Ectodermal cell (in vitro differentiated cells): ENCODE measurements around the gene PDRG1.
"Not testable (repeated sequence)": the region's sequence is repeated elsewhere in the genome, so short reads cannot be mapped to it uniquely, and the experiment has no call there.

Experiments
- H3K27ac ChIP-seq: 2 replicates; pipeline ENCODE4 v1.7.0; 2013; ENCODE audit warnings: mild to moderate bottlenecking, low read depth, low read length; ENCODE audit not compliant: insufficient read depth, poor library complexity, severe bottlenecking
- H3K27me3 ChIP-seq: 2 replicates; pipeline ENCODE4 v1.7.0; 2013; ENCODE audit warnings: mild to moderate bottlenecking, low read length; ENCODE audit not compliant: insufficient read depth, control insufficient read depth, poor library complexity, severe bottlenecking
- H3K36me3 ChIP-seq: one replicate; pipeline ENCODE4 v1.7.0; 2013; ENCODE audit warnings: low read length; ENCODE audit not compliant: control insufficient read depth, insufficient read depth
- H3K4me1 ChIP-seq: one replicate; pipeline ENCODE4 v1.7.0; 2013; ENCODE audit warnings: low read length; ENCODE audit not compliant: control insufficient read depth, insufficient read depth
- H3K4me3 ChIP-seq: 2 replicates; pipeline ENCODE4 v1.7.0; 2013; ENCODE audit warnings: low read depth, low read length, control low read depth; ENCODE audit not compliant: insufficient read depth
- H3K9me3 ChIP-seq: 2 replicates; pipeline ENCODE4 v1.7.0; 2013; ENCODE audit warnings: mild to moderate bottlenecking, low read length, moderate library complexity; ENCODE audit not compliant: control insufficient read depth
- WGBS, 2 experiments: methylation state at CpG; one replicate each; pipeline ENCODE4 v1.1.7; 2013; ENCODE audit warnings: missing lambda C conversion rate in 2 of 2; 5-methylcytosine and 5-hydroxymethylcytosine counted together

PDRG1 gene

DNA sequence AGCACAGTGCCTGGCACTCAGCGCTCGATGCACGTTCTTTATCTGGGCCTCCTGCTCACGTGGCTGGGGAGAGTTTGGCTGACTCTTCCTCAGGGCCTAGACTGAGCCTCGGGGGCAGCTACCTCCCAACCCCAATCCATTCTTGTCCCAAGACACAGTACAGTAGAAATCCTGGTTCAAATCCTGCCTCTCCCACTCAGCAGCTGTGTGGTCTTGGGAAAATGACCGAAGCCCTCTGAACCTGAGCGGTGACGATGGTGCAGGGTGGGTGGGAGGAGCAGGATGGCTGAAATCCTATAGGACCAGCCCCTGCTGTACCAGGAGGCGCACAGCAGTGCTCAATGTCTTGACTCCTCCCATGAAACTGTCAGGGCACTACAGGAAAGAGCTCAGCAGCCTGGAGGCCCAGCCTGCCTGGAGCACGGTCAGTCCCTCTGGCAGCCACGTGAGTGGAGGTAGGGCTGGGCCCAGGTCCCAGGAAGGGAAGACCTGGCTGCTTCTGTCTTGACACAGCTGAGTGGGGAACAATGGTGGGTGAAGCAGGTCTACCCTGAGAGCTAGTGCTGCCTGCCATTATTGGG is 31.5 kb downstream of the PDRG1 start:
- H3K27me3 ChIP-seq, result no peaks in the 10 kb centered on the region

DNA sequence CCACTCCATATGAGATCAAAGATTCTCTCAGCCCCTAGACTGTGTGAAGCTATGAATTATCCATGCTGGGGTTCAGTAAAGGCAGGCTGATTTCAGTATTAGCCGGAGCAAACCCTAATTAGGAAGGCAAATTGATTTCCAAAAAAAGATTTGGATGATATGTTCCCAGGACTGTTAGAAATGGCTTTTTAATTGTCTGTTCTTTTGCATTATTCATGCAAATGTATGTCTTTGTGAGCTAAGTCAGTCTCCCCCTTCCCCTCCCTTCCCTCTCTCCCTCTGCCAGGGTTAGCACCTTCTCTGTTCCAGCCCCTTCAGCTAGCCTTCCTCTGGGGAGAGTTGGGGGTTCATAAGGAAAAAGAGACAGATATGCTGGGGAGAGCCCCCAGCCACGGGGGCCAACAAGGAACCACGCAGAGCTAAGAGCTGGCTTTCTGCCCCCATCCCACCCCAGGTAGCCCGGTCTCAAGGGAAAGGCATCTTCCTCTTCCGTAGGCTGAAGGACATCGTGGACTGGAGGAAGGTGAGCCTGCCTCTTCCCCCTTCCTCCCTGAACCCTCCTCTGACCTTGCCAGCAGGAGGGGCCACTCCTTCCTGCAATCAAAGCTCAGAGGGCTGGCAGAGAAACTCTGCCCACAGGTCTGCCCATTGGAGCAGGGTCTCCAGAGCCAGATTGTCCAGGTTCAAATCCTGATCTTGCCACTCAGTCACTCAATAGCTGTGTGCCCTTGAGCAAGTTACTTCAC is 32.3 kb downstream of the PDRG1 start:
- Histone ChIP-seq H3K4me1 (peaks cover 3% of the 10 kb centered on the region), H3K36me3 (no peaks in the 10 kb centered on the region), H3K4me3 (no peak overlapping the region), H3K9me3 (no peaks in the 10 kb centered on the region), H3K27ac (no peak overlapping the region), H3K27me3 (no peaks in the 10 kb centered on the region)
- 44 to 53% methylated on average over 6 of the region's 6 CpGs for WGBS, 2 experiments

More for the DNA sequence above, 31.5 kb downstream of the PDRG1 start:
- Histone ChIP-seq H3K4me1 (no peaks in the 10 kb centered on the region), H3K27ac (no peak overlapping the region), H3K4me3 (no peak overlapping the region), H3K9me3 (no peaks in the 10 kb centered on the region), H3K36me3 (no peaks in the 10 kb centered on the region)
- 76 to 77% methylated on average over 11 of the region's 11 CpGs for WGBS, 2 experiments

DNA sequence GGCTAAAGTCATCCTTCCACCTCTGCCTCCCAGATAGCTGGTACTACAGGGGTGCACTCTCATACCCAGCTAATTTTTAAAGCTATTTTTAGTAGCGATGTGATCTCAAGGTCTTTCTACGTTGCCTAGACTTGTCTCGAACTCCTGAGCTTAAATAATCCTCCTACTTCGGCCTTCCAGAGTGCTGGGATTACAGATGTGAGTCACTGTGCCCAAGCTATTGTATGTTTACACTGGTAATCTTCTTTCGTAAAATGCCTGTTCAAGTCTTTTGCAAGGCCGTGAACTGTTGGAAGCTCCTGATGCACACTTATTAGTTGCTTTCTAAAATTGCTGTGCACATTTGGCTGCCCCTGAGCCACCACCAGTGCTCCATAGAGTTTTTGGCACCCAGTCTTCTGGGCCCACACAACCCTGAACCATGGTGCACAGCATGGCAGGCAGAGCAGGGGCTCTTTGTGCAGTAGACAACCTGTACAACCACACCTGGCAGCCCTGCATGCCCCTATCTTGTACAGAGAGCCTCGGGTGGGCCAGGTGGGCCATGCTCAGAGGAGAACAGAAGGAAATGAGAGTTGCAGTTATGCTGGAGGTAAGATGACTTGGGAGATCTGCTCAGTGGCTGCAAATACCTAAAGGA is 33.3 kb downstream of the PDRG1 start:
- no peak overlapping the region for H3K4me3 ChIP-seq
- H3K9me3 ChIP-seq, result no peaks in the 10 kb centered on the region
- no peaks in the 10 kb centered on the region for H3K27me3 ChIP-seq
- H3K4me1 ChIP-seq, result peaks cover 13% of the 10 kb centered on the region
- no peaks in the 10 kb centered on the region for H3K36me3 ChIP-seq
- H3K27ac ChIP-seq, result no peak overlapping the region
- 89 to 93% methylated on average over 7 of the region's 7 CpGs for WGBS, 2 experiments

DNA sequence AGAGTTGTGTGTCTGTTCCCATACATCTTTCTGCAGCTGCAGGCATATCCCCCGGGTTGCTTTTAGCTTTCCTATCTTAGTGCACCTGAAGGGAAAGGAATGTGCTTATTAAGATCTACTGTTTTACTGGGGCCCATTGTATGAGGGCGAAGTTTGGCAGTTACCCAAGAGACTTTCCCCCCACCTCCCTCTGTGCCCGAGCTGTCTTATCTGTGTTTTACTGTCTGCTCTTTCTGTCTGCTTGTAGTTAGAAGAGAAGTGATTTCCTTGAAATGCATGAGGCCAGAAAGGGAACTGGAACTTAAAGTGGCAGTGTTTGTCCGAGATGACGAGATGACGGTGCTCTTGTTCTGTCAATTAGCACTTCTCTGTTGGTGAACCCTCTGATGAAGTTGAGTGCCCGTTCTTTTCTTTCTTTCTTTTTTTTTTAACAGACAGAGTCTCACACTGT is 33.9 kb downstream of the PDRG1 start:
- H3K27ac ChIP-seq, H3K27me3 ChIP-seq, H3K36me3 ChIP-seq, H3K9me3 ChIP-seq, H3K4me3 ChIP-seq: not testable (repeated sequence)
- 72 to 75% methylated on average over 5 to 7 of the region's 7 CpGs for WGBS, 2 experiments
- H3K4me1 ChIP-seq, result peaks cover 18% of the 10 kb centered on the region

DNA sequence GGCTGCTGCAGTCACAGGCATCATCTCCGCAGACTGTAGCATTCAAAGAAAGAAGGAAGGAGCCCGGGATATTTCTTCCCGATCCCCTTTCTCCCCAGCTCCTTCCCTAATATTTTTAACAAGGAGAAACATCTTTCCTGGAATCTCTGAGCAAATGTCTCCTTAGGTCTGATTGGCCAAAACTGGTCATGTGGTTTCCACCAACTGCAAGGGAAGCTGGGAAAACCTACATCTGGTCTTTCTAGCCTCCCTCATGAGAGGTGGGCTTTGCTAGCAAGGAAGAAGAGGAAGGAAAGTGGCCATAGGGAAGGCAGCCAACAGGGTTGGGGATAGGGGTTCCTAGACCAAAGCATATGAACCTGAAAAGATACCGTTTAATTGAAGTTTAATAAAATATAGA is 35.1 kb downstream of the PDRG1 start:
- no peak overlapping the region for H3K27ac ChIP-seq
- H3K36me3 ChIP-seq, result no peaks in the 10 kb centered on the region
- no peak overlapping the region for H3K4me3 ChIP-seq
- WGBS, 2 experiments, result 90 to 96% methylated on average over 3 to 4 of the region's 4 CpGs
- no peaks in the 10 kb centered on the region for H3K27me3 ChIP-seq
- no peaks in the 10 kb centered on the region for H3K9me3 ChIP-seq
- peaks cover 18% of the 10 kb centered on the region for H3K4me1 ChIP-seq

DNA sequence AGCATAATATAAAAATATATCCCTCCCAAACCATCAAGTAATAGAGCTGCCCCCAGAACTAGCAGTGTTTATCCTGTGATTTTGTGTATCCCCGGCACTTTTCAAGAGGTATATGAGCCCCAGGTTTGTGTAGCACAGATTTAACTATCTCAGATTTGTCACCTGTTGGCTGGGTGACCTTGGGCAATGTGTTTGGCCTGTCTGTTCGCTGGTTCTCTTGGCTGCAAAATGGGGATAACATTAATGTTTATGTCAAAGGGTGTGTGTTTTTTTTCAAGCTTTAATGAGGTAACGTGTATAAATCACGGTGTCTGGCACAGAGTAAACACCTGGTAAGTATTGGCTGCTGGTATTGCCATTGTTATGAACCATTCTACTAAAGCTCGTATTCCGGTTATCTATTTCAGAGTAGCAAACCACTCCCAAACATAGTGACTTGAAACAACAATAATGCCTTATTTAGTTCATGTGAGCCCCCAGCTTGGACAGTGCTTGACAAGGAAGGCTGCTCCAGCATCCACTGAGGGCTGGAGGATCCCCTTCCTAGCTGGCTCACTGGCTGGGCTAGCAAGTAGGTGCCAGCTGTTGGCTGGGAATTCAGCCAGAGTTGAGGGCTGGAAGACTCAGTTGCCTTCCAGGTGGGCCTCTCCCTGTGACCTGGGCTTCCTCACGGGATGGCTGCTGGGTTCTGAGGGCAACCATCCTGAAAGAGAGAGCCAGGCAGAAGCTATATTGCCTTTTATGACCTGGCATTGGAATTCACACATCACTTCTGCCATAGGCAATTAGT is 36.2 kb downstream of the PDRG1 start:
- no peaks in the 10 kb centered on the region for H3K27me3 ChIP-seq
- whole genome bisulfite sequencing, 2 experiments, result 94 to 95% methylated on average over 7 of the region's 7 CpGs
- no peaks in the 10 kb centered on the region for H3K36me3 ChIP-seq
- H3K27ac ChIP-seq, result no peak overlapping the region
- no peaks in the 10 kb centered on the region for H3K9me3 ChIP-seq
- no peak overlapping the region for H3K4me3 ChIP-seq
- H3K4me1 ChIP-seq, result peaks cover 18% of the 10 kb centered on the region

DNA sequence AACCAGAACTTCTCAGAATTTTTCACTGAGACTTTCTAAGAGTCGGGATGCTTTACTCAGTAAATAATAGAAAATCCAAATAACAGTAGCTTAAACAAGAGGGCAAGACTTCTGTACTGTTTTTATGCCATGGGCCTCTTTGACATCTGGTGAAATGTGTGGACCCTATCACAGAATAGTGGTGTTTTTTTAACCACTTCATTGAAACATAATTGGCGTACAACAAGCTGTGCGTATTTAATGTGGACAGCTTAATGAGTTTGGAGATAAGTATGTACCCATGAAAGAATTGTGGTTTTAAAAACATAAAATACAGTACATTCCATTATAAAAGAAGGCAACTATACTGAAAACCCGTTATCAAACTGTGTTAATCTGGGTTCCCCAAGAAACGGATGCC is 37.7 kb downstream of the PDRG1 start:
- no peak overlapping the region for H3K4me3 ChIP-seq
- H3K27ac ChIP-seq, result no peak overlapping the region
- H3K9me3 ChIP-seq, result no peaks in the 10 kb centered on the region
- 91 to 92% methylated on average over 4 to 5 of the region's 5 CpGs for WGBS, 2 experiments
- no peaks in the 10 kb centered on the region for H3K27me3 ChIP-seq
- peaks cover 18% of the 10 kb centered on the region for H3K4me1 ChIP-seq
- no peaks in the 10 kb centered on the region for H3K36me3 ChIP-seq

DNA sequence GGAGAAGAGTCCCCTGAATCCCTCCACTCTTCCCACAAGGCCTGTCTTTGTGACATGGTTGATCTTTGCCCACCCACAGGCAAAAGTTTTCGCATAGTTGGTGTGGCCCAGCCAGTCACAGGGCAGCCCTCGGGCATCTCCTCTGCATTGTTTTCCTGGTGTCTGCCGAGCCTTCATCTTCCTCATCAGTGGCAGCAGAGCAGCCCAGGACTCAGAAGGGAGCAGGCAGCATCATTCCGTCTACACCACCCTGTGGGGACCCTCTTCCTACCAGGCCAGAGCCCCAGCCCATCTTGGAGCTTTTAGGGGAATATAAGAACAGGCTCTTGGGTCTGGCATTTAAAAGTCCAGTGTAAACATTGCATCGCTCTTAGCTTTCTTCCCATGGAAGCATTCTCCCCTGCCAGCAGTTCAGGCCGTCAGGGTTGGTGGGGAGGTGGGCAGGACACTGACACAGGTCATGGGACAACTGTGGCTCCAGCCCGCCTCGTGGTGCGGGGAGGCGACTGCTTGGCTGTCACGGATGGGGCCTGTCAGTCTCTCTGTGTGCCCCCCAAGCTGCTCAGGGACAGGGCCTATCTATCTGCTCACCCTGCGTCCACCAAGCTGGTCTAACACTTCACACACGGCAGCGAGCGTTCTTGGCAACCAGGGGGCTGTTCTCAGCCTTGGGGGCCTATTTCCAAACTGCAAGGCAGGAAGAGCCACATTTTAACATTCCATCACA is 38.3 kb downstream of the PDRG1 start:
- WGBS, 2 experiments, result 83% methylated on average over 15 of the region's 15 CpGs
- Histone ChIP-seq H3K27me3 (no peaks in the 10 kb centered on the region), H3K27ac (no peak overlapping the region), H3K4me1 (peaks cover 18% of the 10 kb centered on the region), H3K36me3 (no peaks in the 10 kb centered on the region), H3K4me3 (no peak overlapping the region), H3K9me3 (no peaks in the 10 kb centered on the region)

DNA sequence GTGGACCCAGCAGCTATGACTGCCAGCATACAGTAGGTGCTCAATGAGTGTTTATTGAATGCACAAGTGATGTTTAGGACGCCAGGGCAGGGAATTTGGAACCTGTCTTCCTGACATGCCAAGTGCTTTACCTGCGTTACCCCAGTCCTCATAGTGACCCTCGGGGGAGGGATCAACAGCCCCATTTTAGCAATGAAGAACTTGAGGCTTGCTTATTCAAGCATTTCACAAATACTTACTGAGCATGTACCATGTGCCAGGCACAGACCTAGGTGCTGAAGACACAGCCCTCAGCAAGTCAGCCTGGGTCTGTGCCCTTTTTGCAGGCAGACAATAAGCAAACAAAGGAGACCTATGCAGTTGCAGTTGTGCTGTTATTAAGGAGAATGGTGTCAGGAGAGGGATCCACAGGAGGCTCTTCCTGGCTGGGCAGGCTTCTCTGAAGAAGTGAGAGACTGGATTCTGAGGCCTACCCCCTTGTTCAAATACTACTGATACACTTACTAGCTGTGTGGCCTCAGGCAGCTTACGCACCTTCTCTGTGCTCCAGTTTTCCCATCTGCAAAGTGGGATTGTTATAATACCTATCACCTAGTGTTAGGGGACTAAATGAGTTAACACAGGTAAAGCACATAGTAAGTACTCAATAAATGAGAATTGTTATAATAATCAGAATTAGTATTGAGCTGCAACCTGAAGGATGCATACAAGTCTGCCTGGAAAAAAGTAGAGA is 41.6 kb downstream of the PDRG1 start:
- Histone ChIP-seq H3K9me3 (no peaks in the 10 kb centered on the region), H3K27ac (no peak overlapping the region), H3K36me3 (no peaks in the 10 kb centered on the region), H3K4me3 (no peak overlapping the region), H3K4me1 (peaks cover 18% of the 10 kb centered on the region), H3K27me3 (no peaks in the 10 kb centered on the region)
- WGBS, 2 experiments, result 87 to 94% methylated on average over 4 of the region's 4 CpGs
